Measurements from ENCODE around the gene KCNC1.

The KCNC1 gene

DNA sequence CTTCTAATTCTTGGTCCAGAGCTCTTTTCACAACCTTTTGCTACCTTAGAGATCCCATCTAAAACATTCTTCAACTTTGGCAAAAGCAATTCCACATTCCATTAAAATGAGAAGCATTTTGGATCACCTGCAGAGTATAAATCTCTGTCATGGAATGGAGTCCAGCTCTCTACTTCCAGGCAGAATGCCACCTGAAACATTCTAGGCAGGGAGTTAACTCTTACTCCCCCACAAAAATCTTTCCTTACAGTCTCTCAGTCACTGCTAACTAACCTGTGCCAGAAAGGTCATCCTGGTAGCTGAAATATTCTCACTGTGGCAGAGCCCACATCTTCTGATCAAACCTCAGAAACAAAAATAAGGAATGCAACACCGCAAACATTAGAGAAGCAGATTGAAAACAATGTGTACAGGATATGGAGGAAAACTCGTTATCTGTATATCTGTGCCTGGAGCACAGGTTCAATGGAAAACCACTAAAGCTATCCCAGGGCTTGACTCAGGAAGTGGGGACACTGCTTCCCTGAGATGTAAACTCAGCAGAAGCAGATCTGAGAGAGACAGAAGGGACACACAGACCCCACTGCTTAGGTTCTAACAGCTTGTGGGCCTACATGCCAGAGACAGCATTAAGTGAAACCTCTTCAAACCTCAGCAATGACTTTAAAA, 78.9 kb downstream of the KCNC1 start:
- Histone ChIP-seq H2AFZ (ENCODE audit: low read length) (no peak overlapping the region), H3F3A (ENCODE audit: insufficient read depth, low read length) (no peaks in the 10 kb centered on the region), H3K4me2 (ENCODE audit: low read length) (no peak overlapping the region), H3K36me3 (ENCODE audit: insufficient read depth, low read length) (no peaks in the 10 kb centered on the region; the same call in 1 of the 2 replicates), H3K9me3 (ENCODE audit: low read length) (no peaks in the 10 kb centered on the region), H3K9me2 (ENCODE audit: low read depth, low read length) (no peaks in the 10 kb centered on the region), H3K9ac (ENCODE audit: low read length) (no peak overlapping the region), H3K27me3 (ENCODE audit: insufficient read depth, low read length) (no peaks in the 10 kb centered on the region), H3K79me2 (ENCODE audit: insufficient read depth, low read length) (no peaks in the 10 kb centered on the region), H3K27ac (ENCODE audit: low read depth, low read length, poor library complexity, severe bottlenecking) (no peak overlapping the region), H4K20me1 (ENCODE audit: insufficient read depth, low read length) (no peaks in the 10 kb centered on the region), H3K4me3 (ENCODE audit: low read depth, low read length, poor library complexity, severe bottlenecking) (no peak overlapping the region), H3K4me1 (ENCODE audit: insufficient read depth, low read length, severe bottlenecking) (no peaks in the 10 kb centered on the region)
- no peak for TF ChIP-seq EZH2 (IDR thresholded peaks at IDR 0.05; ENCODE audit: borderline replicate concordance, low read length)
- TF ChIP-seq, protein P1, sequence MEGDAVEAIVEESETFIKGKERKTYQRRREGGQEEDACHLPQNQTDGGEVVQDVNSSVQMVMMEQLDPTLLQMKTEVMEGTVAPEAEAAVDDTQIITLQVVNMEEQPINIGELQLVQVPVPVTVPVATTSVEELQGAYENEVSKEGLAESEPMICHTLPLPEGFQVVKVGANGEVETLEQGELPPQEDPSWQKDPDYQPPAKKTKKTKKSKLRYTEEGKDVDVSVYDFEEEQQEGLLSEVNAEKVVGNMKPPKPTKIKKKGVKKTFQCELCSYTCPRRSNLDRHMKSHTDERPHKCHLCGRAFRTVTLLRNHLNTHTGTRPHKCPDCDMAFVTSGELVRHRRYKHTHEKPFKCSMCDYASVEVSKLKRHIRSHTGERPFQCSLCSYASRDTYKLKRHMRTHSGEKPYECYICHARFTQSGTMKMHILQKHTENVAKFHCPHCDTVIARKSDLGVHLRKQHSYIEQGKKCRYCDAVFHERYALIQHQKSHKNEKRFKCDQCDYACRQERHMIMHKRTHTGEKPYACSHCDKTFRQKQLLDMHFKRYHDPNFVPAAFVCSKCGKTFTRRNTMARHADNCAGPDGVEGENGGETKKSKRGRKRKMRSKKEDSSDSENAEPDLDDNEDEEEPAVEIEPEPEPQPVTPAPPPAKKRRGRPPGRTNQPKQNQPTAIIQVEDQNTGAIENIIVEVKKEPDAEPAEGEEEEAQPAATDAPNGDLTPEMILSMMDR (IDR thresholded peaks at IDR 0.05; ENCODE audit: low read length): no peak

DNA sequence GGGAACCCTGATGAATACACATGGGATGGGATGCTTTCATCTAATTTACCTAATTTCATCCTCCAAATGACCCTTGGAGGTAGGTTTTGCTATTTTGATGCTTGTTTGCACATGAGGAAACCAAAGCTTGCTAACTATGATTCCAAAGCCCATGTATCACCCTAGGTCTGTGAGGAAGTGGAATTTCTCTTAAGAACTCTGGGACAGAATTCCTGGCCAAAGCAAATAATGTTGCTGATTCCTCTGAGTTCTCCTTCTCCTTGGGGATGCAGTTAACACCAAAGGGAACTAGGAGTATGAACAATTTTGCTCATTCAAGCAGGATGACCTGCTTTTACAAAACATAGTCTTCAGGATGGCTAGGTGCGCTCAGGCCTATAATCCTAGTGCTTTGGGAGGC, 80.0 kb downstream of the KCNC1 start:
- H3K9ac ChIP-seq (ENCODE audit: low read length): no peak overlapping the region

DNA sequence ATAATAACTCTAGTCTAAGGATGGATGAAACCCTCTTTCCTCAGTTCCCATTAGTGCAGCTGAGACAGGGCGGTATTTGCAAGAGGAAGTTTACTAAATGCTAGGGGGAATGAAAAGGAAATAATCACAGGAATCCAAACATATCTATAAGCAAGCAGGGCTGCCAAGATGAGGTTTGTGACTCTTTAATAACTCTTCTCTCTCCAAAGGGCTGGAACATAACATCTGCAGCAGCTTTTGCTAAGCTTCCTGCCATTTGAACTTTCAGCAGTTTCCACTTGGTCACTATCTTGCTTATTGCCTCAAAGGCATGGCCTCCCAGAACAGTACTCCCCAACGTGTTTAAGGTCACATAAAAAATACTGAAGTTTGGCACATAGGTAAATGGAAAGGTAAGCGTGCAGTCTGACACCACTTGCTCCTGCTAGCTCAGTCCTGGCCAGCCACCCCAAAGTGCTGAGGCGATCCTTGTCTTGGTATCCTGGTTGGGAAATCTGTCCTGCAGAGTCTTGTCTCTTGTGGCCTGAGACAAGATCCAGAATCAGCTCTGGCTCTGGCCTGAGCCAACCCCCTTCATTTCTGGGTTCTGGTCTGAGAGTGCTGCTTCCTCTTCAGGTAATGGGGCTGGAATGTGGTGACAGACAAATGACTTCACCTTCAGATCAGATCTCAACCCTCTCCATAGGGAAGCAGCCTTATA, 81.8 kb downstream of the KCNC1 start:
- Histone ChIP-seq H3K36me3 (ENCODE audit: insufficient read depth, low read length) (no peaks in the 10 kb centered on the region; the same call in 1 of the 2 replicates), H4K20me1 (ENCODE audit: insufficient read depth, low read length) (no peaks in the 10 kb centered on the region), H3K27me3 (ENCODE audit: insufficient read depth, low read length) (no peaks in the 10 kb centered on the region), H2AFZ (ENCODE audit: low read length) (no peak overlapping the region), H3K4me3 (ENCODE audit: low read depth, low read length, poor library complexity, severe bottlenecking) (no peak overlapping the region), H3F3A (ENCODE audit: insufficient read depth, low read length) (no peaks in the 10 kb centered on the region), H3K4me2 (ENCODE audit: low read length) (no peak overlapping the region), H3K4me1 (ENCODE audit: insufficient read depth, low read length, severe bottlenecking) (no peaks in the 10 kb centered on the region), H3K9me3 (ENCODE audit: low read length) (no peaks in the 10 kb centered on the region), H3K79me2 (ENCODE audit: insufficient read depth, low read length) (no peaks in the 10 kb centered on the region), H3K27ac (ENCODE audit: low read depth, low read length, poor library complexity, severe bottlenecking) (no peak overlapping the region), H3K9me2 (ENCODE audit: low read depth, low read length) (no peaks in the 10 kb centered on the region), H3K9ac (ENCODE audit: low read length) (no peak overlapping the region)
- TF ChIP-seq, protein P1 (IDR thresholded peaks at IDR 0.05; ENCODE audit: low read length): no peak
- no peak for TF ChIP-seq EZH2 (IDR thresholded peaks at IDR 0.05; ENCODE audit: borderline replicate concordance, low read length)

More for the DNA sequence above, 80.0 kb downstream of the KCNC1 start:
- no peaks in the 10 kb centered on the region; the same call in 1 of the 2 replicates for H3K36me3 ChIP-seq (ENCODE audit: insufficient read depth, low read length)
- H2AFZ ChIP-seq (ENCODE audit: low read length): no peak overlapping the region
- H4K20me1 ChIP-seq (ENCODE audit: insufficient read depth, low read length): no peaks in the 10 kb centered on the region
- H3K9me2 ChIP-seq (ENCODE audit: low read depth, low read length): no peaks in the 10 kb centered on the region
- H3F3A ChIP-seq (ENCODE audit: insufficient read depth, low read length): no peaks in the 10 kb centered on the region
- no peaks in the 10 kb centered on the region for H3K4me1 ChIP-seq (ENCODE audit: insufficient read depth, low read length, severe bottlenecking)
- no peaks in the 10 kb centered on the region for H3K27me3 ChIP-seq (ENCODE audit: insufficient read depth, low read length)
- no peak overlapping the region for H3K4me3 ChIP-seq (ENCODE audit: low read depth, low read length, poor library complexity, severe bottlenecking)
- no peaks in the 10 kb centered on the region for H3K79me2 ChIP-seq (ENCODE audit: insufficient read depth, low read length)
- H3K4me2 ChIP-seq (ENCODE audit: low read length): no peak overlapping the region
- TF ChIP-seq EZH2 (IDR thresholded peaks at IDR 0.05; ENCODE audit: borderline replicate concordance, low read length): no peak
- TF ChIP-seq, protein P1 (IDR thresholded peaks at IDR 0.05; ENCODE audit: low read length): no peak
- H3K27ac ChIP-seq (ENCODE audit: low read depth, low read length, poor library complexity, severe bottlenecking): no peak overlapping the region
- H3K9me3 ChIP-seq (ENCODE audit: low read length): no peaks in the 10 kb centered on the region

All from OCI-LY1 (cell line).